C4-2B (cell line): ENCODE results near the gene TPM3.

Experiments
- ZFX ChIP-seq: fragments of 450-650 bp; IDR thresholded peaks from 2 replicates; pipeline ENCODE4 v1.6.1; 2017
- TF ChIP-seq, protein P1 (sequence below): fragments of 450-650 bp; conservative IDR thresholded peaks from 2 replicates; pipeline ENCODE4 v1.5.1; 2017; ENCODE audit warnings: mild to moderate bottlenecking

DNA sequence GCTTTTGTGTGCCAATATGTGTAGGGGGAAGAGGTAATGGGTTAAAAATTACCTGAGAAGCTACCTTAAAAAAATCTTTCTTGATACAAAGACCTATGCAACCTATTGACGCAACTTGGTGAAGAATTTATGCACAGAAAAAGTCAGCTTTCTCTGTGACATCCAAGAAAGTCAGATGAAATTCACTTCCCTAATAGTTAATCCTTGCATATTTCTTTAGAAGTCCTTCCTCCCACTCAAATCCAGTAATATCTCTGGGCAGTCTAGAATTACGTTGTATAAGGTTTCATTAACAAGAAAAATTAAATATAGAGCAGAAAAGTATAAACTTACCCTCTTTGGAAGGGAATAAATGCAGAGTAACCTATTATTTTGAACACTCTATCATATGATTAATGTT lies 31.7 kb upstream of the TPM3 start:
- TF ChIP-seq, protein P1, sequence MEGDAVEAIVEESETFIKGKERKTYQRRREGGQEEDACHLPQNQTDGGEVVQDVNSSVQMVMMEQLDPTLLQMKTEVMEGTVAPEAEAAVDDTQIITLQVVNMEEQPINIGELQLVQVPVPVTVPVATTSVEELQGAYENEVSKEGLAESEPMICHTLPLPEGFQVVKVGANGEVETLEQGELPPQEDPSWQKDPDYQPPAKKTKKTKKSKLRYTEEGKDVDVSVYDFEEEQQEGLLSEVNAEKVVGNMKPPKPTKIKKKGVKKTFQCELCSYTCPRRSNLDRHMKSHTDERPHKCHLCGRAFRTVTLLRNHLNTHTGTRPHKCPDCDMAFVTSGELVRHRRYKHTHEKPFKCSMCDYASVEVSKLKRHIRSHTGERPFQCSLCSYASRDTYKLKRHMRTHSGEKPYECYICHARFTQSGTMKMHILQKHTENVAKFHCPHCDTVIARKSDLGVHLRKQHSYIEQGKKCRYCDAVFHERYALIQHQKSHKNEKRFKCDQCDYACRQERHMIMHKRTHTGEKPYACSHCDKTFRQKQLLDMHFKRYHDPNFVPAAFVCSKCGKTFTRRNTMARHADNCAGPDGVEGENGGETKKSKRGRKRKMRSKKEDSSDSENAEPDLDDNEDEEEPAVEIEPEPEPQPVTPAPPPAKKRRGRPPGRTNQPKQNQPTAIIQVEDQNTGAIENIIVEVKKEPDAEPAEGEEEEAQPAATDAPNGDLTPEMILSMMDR, result no peak
- no peak for TF ChIP-seq ZFX
